Upper lobe of right lung (tissue), 1 donor: ENCODE data around the gene PCYT2. TPM values are rescaled to one million over a fixed set of nuclear protein-coding genes. Genes with fewer than 3 reads are reported as not detected.

Experiments used
- ATAC-seq: fragments of 200-7000 bp; cut with Tn5 transposase; one replicate; pipeline ENCODE4 v1.9.1; 2020; ENCODE audit warnings: mild to moderate bottlenecking, moderate library complexity
- DNase-seq: peaks from one replicate; pipeline ENCODE4 v3.0.0-alpha.2; 2020
- H3K27ac ChIP-seq: fragments of 200-600 bp; one replicate; pipeline ENCODE4 v1.8.0; 2022
- H3K27me3 ChIP-seq: fragments of 200-600 bp; one replicate; pipeline ENCODE4 v1.8.0; 2022; ENCODE audit warnings: mild to moderate bottlenecking
- H3K36me3 ChIP-seq: fragments of 200-600 bp; one replicate; pipeline ENCODE4 v1.8.0; 2022
- H3K4me1 ChIP-seq: fragments of 200-600 bp; one replicate; pipeline ENCODE4 v1.8.0; 2022
- H3K4me3 ChIP-seq: fragments of 200-600 bp; one replicate; pipeline ENCODE4 v1.8.0; 2022; ENCODE audit warnings: mild to moderate bottlenecking
- H3K9me3 ChIP-seq: fragments of 200-600 bp; one replicate; pipeline ENCODE4 v1.8.0; 2022
- CTCF ChIP-seq: fragments of 200-600 bp; IDR thresholded peaks from one replicate; pipeline ENCODE4 v1.8.0; 2022; ENCODE audit warnings: antibody characterized with exemption
- intact Hi-C: fragments of 100-400 bp; cut with DNase I; formaldehyde crosslinking; loops from one replicate; pipeline ENCODE4 v1.11.0; 2022
- total RNA-seq: library from RNA; stranded (reverse); fragmentation: NEBNext Ultra II Directional; extraction: Animal tissue kit (Norgen Biotek cat#: 25700); gene quantifications from one replicate; pipeline ENCODE4 v1.2.1, GENCODE V29; 2021
- donor health status: DM: no; HTN: yes; CAD: no; lungs with severe emphysema.

The PCYT2 gene
- total RNA-seq, 1 donor from 2014 or later = 46.1 TPM

DNA sequence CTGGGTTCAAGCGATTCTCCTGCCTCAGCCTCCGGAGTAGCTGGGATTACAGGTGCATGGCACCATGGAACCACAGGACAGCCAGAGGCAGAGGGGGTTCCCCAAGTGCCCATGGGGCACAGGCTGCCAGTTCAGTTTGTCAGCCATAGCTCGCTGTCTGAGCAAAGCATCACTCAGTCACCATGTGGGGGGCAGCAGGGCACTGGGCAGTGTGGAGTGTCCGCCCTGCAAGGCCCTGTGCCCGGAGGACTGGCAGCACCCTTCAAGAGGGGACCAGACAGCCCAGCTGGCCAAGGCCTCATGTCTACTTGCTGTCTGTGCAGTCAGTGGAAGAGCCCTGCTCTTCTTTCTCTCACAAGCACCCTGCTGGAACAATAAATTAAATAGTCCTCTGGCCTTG lies 26.2 kb downstream of the PCYT2 start:
- ATAC-seq = no peak
- DNase-seq = no peak
- Histone ChIP-seq H3K27ac (no peak overlapping the region), H3K4me1 (peaks cover 9% of the 10 kb centered on the region), H3K36me3 (peaks cover 65% of the 10 kb centered on the region), H3K4me3 (no peak overlapping the region), H3K27me3 (no peaks in the 10 kb centered on the region), H3K9me3 (no peaks in the 10 kb centered on the region)
- no peak for TF ChIP-seq CTCF
- intact Hi-C loops = no loop called here

- no peak overlapping the region for H3K4me3 ChIP-seq
- peak; percentile 21 for ATAC-seq
Measured at GRCh38 chr17:81884520-81884919, 26.7 kb downstream of the PCYT2 start.

DNA sequence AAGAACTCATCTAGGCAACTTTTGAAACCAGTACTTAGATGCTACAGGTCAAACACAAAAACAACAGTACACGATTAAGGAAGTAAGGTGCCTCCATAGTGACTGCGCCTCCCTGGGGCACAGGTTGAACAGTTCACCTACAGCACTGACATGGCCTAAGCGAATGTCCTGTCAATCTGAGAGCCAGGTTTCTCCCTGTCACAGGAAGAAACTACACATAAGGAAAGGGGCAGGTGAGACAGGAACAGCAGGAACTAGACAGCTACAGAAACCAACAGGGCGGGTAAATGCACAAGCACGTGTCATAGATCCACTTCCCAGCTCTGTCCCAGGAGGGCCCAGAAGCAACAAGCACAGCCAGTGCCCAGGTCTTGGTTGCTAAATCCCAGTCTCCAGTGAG lies 32.1 kb downstream of the PCYT2 start:
- Histone ChIP-seq H3K36me3 (peaks cover 25% of the 10 kb centered on the region), H3K4me1 (no peaks in the 10 kb centered on the region), H3K27me3 (no peaks in the 10 kb centered on the region), H3K4me3 (no peak overlapping the region), H3K9me3 (no peaks in the 10 kb centered on the region), H3K27ac (no peak overlapping the region)
- intact Hi-C loops = no loop called here
- no peak for TF ChIP-seq CTCF
- ATAC-seq (no peak), DNase-seq (no peak)

More at GRCh38 chr17:81884520-81884919, 26.7 kb downstream of the PCYT2 start:
- Histone ChIP-seq H3K9me3 (no peaks in the 10 kb centered on the region), H3K4me1 (peaks cover 4% of the 10 kb centered on the region), H3K27ac (no peak overlapping the region), H3K27me3 (no peaks in the 10 kb centered on the region), H3K36me3 (peaks cover 64% of the 10 kb centered on the region)
- intact Hi-C loops = no loop called here
- DNase-seq = no peak
- no peak for TF ChIP-seq CTCF

- Histone ChIP-seq H3K4me1 (no peaks in the 10 kb centered on the region), H3K9me3 (no peaks in the 10 kb centered on the region), H3K36me3 (peaks cover 25% of the 10 kb centered on the region), H3K27me3 (no peaks in the 10 kb centered on the region), H3K27ac (no peak overlapping the region), H3K4me3 (no peak overlapping the region)
- TF ChIP-seq CTCF = no peak
- intact Hi-C loops = no loop called here
- DNase-seq (no peak), ATAC-seq (no peak)
Measured at GRCh38 chr17:81878294-81878693, 32.9 kb downstream of the PCYT2 start.

GRCh38 chr17:81877569-81877968 lies 33.6 kb downstream of the PCYT2 start:
- intact Hi-C loops = no loop called here
- peaks cover 6% of the 10 kb centered on the region for H3K4me1 ChIP-seq
- peaks cover 25% of the 10 kb centered on the region for H3K36me3 ChIP-seq
- no peak overlapping the region for H3K4me3 ChIP-seq
- no peaks in the 10 kb centered on the region for H3K9me3 ChIP-seq
- no peak overlapping the region for H3K27ac ChIP-seq
- ATAC-seq (no peak), DNase-seq (no peak)
- no peak for TF ChIP-seq CTCF
- no peaks in the 10 kb centered on the region for H3K27me3 ChIP-seq
